BE2C (cell line): Measurements from ENCODE around the gene ABTB2.

Source experiments
- DNase-seq: peaks from one replicate; pipeline ENCODE4 v3.0.0-alpha.2; 2020
- H3K27me3 ChIP-seq: fragments of 250-450 bp; sonication (Bioruptor Pico); 2 replicates; pipeline ENCODE4 v1.5.1; 2020; ENCODE audit warnings: mild to moderate bottlenecking
- H3K36me3 ChIP-seq: fragments of 250-450 bp; sonication (Bioruptor Pico); 2 replicates; pipeline ENCODE4 v1.5.1; 2020; ENCODE audit warnings: mild to moderate bottlenecking
- H3K4me1 ChIP-seq: fragments of 250-450 bp; sonication (Bioruptor Pico); 2 replicates; pipeline ENCODE4 v1.5.1; 2020
- H3K4me3 ChIP-seq: 2 replicates; pipeline ENCODE4 v1.5.1; 2011; ENCODE audit warnings: low read depth, low read length
- H3K9me3 ChIP-seq: fragments of 250-450 bp; sonication (Bioruptor Pico); 2 replicates; pipeline ENCODE4 v1.5.1; 2020
- TF ChIP-seq, protein P1 (sequence below): IDR thresholded peaks from 2 replicates; pipeline ENCODE4 v1.5.1; 2012; ENCODE audit warnings: mild to moderate bottlenecking, low read depth, low read length

Gene ABTB2

DNA sequence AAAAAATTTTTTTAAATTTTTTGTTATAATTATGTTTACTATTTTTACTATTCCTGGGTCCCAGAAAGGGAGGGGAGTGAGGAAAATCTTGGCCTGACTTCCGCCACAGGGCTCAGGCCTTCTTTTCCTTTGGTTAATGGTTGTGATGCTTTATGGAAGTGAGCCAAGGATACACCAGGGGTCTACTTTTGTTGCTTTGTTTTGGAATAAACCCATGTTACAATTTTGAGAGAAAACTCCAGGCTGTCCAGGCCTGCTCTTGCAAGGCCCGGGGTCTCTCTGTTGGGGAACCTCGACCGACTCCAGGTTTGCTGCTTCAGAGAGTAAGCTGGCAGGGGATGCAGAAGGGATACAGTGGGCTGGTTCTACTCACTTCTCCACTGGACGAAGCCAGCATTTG is 84.7 kb downstream of the ABTB2 start:
- no peak for DNase-seq
- no peak overlapping the region for H3K4me3 ChIP-seq
- no peaks in the 10 kb centered on the region for H3K36me3 ChIP-seq
- no peaks in the 10 kb centered on the region for H3K9me3 ChIP-seq
- no peaks in the 10 kb centered on the region for H3K27me3 ChIP-seq
- TF ChIP-seq, protein P1, sequence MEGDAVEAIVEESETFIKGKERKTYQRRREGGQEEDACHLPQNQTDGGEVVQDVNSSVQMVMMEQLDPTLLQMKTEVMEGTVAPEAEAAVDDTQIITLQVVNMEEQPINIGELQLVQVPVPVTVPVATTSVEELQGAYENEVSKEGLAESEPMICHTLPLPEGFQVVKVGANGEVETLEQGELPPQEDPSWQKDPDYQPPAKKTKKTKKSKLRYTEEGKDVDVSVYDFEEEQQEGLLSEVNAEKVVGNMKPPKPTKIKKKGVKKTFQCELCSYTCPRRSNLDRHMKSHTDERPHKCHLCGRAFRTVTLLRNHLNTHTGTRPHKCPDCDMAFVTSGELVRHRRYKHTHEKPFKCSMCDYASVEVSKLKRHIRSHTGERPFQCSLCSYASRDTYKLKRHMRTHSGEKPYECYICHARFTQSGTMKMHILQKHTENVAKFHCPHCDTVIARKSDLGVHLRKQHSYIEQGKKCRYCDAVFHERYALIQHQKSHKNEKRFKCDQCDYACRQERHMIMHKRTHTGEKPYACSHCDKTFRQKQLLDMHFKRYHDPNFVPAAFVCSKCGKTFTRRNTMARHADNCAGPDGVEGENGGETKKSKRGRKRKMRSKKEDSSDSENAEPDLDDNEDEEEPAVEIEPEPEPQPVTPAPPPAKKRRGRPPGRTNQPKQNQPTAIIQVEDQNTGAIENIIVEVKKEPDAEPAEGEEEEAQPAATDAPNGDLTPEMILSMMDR = no peak
- no peaks in the 10 kb centered on the region; the same call in 1 of the 2 replicates for H3K4me1 ChIP-seq

DNA sequence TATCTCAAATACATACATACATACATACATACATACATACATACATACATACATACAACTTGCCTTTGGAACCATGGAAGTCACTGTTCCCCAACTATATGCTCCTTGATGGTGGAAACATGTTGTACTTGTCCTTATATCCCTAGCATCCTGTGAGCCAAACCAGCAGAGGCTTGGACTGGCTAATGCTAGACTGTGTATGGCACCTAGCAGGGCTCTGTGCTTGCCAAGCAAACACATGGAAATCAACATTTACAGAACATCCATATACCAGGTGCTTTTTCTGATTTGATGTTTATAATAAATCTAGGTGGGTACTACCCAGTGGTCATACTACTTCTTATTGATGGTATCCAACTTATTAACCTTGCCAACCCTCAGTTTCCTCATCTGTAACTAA is 86.1 kb downstream of the ABTB2 start:
- TF ChIP-seq, protein P1 = no peak
- no peaks in the 10 kb centered on the region for H3K9me3 ChIP-seq
- no peaks in the 10 kb centered on the region; the same call in 1 of the 2 replicates for H3K4me1 ChIP-seq
- no peak for DNase-seq
- H3K27me3 ChIP-seq = no peaks in the 10 kb centered on the region
- H3K36me3 ChIP-seq = no peaks in the 10 kb centered on the region
- no peak overlapping the region for H3K4me3 ChIP-seq

DNA sequence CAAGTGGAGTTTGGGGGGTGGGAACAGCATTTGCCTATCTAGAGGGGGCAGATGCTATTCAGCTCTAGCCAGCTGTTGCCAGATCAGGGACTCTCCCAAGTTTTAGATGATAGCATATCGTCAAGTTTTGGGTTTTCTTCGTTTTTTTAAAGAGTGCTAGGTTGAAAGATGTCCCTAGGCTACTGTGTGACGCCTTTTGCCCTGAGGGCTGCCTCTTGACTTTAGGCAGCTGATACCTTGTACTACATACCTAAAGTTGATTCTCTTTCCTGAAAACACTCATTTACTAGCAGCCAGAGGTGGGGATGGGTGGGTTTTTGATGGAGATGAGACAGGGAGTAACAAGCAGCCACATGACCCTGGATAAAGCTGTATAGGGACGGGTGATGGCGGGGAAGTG is 87.1 kb downstream of the ABTB2 start:
- no peaks in the 10 kb centered on the region; the same call in 1 of the 2 replicates for H3K4me1 ChIP-seq

GRCh38 chr11:34269694-34270245 is 88.0 kb downstream of the ABTB2 start:
- Histone ChIP-seq H3K36me3 (no peaks in the 10 kb centered on the region), H3K4me3 (no peak overlapping the region), H3K9me3 (no peaks in the 10 kb centered on the region), H3K4me1 (no peaks in the 10 kb centered on the region; the same call in 1 of the 2 replicates), H3K27me3 (no peaks in the 10 kb centered on the region)
- no peak for DNase-seq
- TF ChIP-seq, protein P1 = no peak

More for the DNA sequence above, 87.1 kb downstream of the ABTB2 start:
- DNase-seq = no peak
- H3K27me3 ChIP-seq = no peaks in the 10 kb centered on the region
- no peak overlapping the region for H3K4me3 ChIP-seq
- no peaks in the 10 kb centered on the region for H3K36me3 ChIP-seq
- TF ChIP-seq, protein P1 = no peak
- no peaks in the 10 kb centered on the region for H3K9me3 ChIP-seq

- no peaks in the 10 kb centered on the region for H3K36me3 ChIP-seq
- no peaks in the 10 kb centered on the region for H3K4me1 ChIP-seq
- TF ChIP-seq, protein P1 = no peak
- DNase-seq = no peak
- H3K4me3 ChIP-seq = no peak overlapping the region
- H3K9me3 ChIP-seq = no peaks in the 10 kb centered on the region
- no peaks in the 10 kb centered on the region for H3K27me3 ChIP-seq
Measured at GRCh38 chr11:34268906-34269430, 88.8 kb downstream of the ABTB2 start.

DNA sequence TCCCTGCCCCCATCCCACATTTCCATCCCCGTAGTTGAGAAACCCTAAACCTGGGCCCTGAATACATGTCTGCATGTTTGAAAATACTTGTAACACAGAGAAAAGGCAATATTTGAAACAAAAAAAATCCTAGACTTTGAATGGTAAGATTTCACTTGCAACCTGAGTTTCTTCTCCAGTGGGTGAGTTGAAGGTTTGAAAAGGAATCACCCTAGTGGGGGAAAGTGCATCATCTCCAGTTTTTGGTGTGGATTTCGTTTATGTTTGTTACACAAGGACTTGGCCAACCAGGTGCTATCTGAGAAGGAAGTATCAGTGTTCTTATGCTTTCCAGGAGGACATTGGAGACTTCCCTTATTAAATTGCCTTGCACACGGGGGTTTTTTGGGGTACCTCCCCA is 90.4 kb downstream of the ABTB2 start:
- H3K36me3 ChIP-seq = no peaks in the 10 kb centered on the region
- no peaks in the 10 kb centered on the region for H3K9me3 ChIP-seq
- H3K27me3 ChIP-seq = no peaks in the 10 kb centered on the region
- no peak for DNase-seq
- TF ChIP-seq, protein P1 = no peak
- H3K4me1 ChIP-seq = no peaks in the 10 kb centered on the region
- no peak overlapping the region for H3K4me3 ChIP-seq
